ENCODE measurements around the gene GRID2. TPM values are rescaled to one million over a fixed set of nuclear protein-coding genes. Genes with fewer than 3 reads are reported as not detected.

The GRID2 gene
- total and polyA plus RNA-seq, 2 donors from 2014 or later: 0.19 TPM; not detected in 1

GRCh38 chr4:93416344-93417128, 1112.8 kb downstream of the GRID2 start:
- no peak overlapping the region for H3K4me3 ChIP-seq (ENCODE audit: low read length in 3 of 3)
- no peak overlapping the region for H3K27ac ChIP-seq (ENCODE audit: low read depth in 2 of 2, low read length in 2 of 2)
- no peaks in the 10 kb centered on the region for H3K4me1 ChIP-seq (ENCODE audit: control insufficient read depth in 2 of 3, insufficient read depth in 2 of 3, low read depth in 1 of 3, low read length in 3 of 3)
- no peaks in the 10 kb centered on the region for H3K36me3 ChIP-seq (ENCODE audit: control insufficient read depth in 2 of 3, insufficient read depth in 3 of 3, low read length in 3 of 3)
- no peak for DNase-seq
- no peaks in the 10 kb centered on the region for H3K27me3 ChIP-seq (ENCODE audit: control insufficient read depth, insufficient read depth, low read length)
- no peak overlapping the region for H3K9ac ChIP-seq (ENCODE audit: low read length in 3 of 3)
- H3K9me3 ChIP-seq (ENCODE audit: control insufficient read depth in 2 of 3, insufficient read depth in 1 of 3, low read length in 3 of 3): no peaks in the 10 kb centered on the region
- no peak for FAIRE-seq
- intact Hi-C loops (cut with DNase I): no loop called here
- TF ChIP-seq, protein P1, sequence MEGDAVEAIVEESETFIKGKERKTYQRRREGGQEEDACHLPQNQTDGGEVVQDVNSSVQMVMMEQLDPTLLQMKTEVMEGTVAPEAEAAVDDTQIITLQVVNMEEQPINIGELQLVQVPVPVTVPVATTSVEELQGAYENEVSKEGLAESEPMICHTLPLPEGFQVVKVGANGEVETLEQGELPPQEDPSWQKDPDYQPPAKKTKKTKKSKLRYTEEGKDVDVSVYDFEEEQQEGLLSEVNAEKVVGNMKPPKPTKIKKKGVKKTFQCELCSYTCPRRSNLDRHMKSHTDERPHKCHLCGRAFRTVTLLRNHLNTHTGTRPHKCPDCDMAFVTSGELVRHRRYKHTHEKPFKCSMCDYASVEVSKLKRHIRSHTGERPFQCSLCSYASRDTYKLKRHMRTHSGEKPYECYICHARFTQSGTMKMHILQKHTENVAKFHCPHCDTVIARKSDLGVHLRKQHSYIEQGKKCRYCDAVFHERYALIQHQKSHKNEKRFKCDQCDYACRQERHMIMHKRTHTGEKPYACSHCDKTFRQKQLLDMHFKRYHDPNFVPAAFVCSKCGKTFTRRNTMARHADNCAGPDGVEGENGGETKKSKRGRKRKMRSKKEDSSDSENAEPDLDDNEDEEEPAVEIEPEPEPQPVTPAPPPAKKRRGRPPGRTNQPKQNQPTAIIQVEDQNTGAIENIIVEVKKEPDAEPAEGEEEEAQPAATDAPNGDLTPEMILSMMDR (IDR thresholded peaks at IDR 0.05; ENCODE audit: borderline replicate concordance, extremely low read depth, insufficient read depth): no peak

- H3K4me1 ChIP-seq (ENCODE audit: control insufficient read depth in 2 of 3, insufficient read depth in 2 of 3, low read depth in 1 of 3, low read length in 3 of 3): no peaks in the 10 kb centered on the region
- no peak overlapping the region for H3K27ac ChIP-seq (ENCODE audit: low read depth in 2 of 2, low read length in 2 of 2)
- no peaks in the 10 kb centered on the region for H3K9me3 ChIP-seq (ENCODE audit: control insufficient read depth in 2 of 3, insufficient read depth in 1 of 3, low read length in 3 of 3)
- no peaks in the 10 kb centered on the region for H3K36me3 ChIP-seq (ENCODE audit: control insufficient read depth in 2 of 3, insufficient read depth in 3 of 3, low read length in 3 of 3)
- DNase-seq (no peak), FAIRE-seq (no peak)
- H3K9ac ChIP-seq (ENCODE audit: low read length in 3 of 3): no peak overlapping the region
- TF ChIP-seq, protein P1 (IDR thresholded peaks at IDR 0.05; ENCODE audit: borderline replicate concordance, extremely low read depth, insufficient read depth): no peak
- H3K4me3 ChIP-seq (ENCODE audit: low read length in 3 of 3): no peak overlapping the region
- intact Hi-C loops (cut with DNase I): no loop called here
- no peaks in the 10 kb centered on the region for H3K27me3 ChIP-seq (ENCODE audit: control insufficient read depth, insufficient read depth, low read length)
Observed at GRCh38 chr4:93431371-93431770, 1127.6 kb downstream of the GRID2 start.

DNA sequence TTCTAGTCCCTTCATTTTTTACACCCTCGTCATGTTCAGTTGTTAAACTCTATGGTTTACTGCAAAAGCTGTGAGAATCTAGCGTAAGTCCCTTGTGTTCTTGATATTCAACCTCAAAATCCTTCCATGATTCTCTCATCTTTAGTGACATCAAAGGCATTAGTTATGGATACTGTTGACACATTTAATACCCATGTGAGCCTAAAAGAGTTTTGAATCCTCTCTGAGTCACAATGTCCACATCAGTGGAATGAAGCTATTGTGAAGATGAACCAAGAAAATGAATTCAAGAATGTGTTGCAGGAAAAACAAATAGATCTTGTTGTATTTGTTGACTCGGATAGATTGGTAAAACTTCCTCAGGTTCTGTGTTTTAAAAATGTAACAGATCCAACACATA, 1130.1 kb downstream of the GRID2 start:
- FAIRE-seq (no peak), DNase-seq (no peak)
- no peaks in the 10 kb centered on the region for H3K9me3 ChIP-seq (ENCODE audit: control insufficient read depth in 2 of 3, insufficient read depth in 1 of 3, low read length in 3 of 3)
- intact Hi-C loops (cut with DNase I): no loop called here
- no peaks in the 10 kb centered on the region for H3K27me3 ChIP-seq (ENCODE audit: control insufficient read depth, insufficient read depth, low read length)
- no peaks in the 10 kb centered on the region for H3K36me3 ChIP-seq (ENCODE audit: control insufficient read depth in 2 of 3, insufficient read depth in 3 of 3, low read length in 3 of 3)
- no peak overlapping the region for H3K9ac ChIP-seq (ENCODE audit: low read length in 3 of 3)
- TF ChIP-seq, protein P1 (IDR thresholded peaks at IDR 0.05; ENCODE audit: borderline replicate concordance, extremely low read depth, insufficient read depth): no peak
- H3K27ac ChIP-seq (ENCODE audit: low read depth in 2 of 2, low read length in 2 of 2): no peak overlapping the region
- no peaks in the 10 kb centered on the region for H3K4me1 ChIP-seq (ENCODE audit: control insufficient read depth in 2 of 3, insufficient read depth in 2 of 3, low read depth in 1 of 3, low read length in 3 of 3)
- no peak overlapping the region for H3K4me3 ChIP-seq (ENCODE audit: low read length in 3 of 3)

Data from kidney (tissue), 14 donors.